22Rv1 (cell line): ENCODE data around the gene PSKH1.

Source experiments
- H3K27ac ChIP-seq: fragments of 450-650 bp; 2 replicates; pipeline ENCODE4 v1.5.1; 2017
- ZFX ChIP-seq: fragments of 450-650 bp; IDR thresholded peaks from 2 replicates; pipeline ENCODE4 v1.6.1; 2017; ENCODE audit warnings: antibody characterized with exemption, borderline replicate concordance
- TF ChIP-seq, protein P1 (sequence below): fragments of 450-650 bp; IDR thresholded peaks from 2 replicates; pipeline ENCODE4 v1.5.1; 2017; ENCODE audit warnings: mild to moderate bottlenecking

The PSKH1 gene

DNA sequence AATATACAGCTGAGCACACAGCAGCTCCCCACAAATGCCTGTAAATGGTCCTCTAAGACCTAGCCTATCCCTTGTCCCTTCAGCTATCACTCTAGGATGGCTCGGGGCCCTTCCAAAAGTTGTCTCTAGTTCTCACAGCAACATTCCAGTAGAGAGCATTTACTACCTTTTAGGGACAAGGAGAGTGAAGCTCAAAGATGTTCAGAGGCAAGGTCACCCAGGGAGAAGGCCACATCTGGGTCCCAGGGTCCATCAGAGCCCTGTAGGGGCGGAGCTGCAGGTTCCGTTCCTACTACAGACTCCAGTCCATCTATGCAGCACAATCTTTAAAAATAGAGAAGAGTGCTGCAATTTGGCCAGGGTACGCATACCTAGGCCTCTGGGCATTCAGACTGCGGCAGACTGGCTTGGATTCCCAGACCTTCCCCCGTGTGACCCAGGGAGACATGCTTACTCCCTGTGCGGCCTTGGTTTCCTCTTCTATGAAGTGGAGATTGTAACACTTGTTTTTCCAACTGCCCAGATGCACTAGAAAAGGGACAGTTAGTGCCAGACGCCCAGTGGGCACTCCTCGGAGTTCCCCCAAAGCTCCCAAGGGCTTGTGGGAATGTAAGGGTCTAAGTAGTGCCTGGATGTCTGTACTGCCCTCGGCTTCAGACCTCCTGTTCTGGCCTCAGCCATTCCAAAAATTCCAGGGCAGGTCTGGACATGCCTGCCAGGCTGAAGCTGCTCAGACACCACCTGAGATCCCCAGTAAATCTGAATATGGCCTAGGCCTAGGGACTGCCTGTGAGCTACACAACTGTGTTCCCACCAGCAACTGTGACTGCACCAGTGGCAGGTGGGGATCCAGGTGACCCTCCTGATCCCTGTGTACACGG lies 72.9 kb downstream of the PSKH1 start:
- no peak for TF ChIP-seq ZFX
- TF ChIP-seq, protein P1, sequence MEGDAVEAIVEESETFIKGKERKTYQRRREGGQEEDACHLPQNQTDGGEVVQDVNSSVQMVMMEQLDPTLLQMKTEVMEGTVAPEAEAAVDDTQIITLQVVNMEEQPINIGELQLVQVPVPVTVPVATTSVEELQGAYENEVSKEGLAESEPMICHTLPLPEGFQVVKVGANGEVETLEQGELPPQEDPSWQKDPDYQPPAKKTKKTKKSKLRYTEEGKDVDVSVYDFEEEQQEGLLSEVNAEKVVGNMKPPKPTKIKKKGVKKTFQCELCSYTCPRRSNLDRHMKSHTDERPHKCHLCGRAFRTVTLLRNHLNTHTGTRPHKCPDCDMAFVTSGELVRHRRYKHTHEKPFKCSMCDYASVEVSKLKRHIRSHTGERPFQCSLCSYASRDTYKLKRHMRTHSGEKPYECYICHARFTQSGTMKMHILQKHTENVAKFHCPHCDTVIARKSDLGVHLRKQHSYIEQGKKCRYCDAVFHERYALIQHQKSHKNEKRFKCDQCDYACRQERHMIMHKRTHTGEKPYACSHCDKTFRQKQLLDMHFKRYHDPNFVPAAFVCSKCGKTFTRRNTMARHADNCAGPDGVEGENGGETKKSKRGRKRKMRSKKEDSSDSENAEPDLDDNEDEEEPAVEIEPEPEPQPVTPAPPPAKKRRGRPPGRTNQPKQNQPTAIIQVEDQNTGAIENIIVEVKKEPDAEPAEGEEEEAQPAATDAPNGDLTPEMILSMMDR: no peak
- H3K27ac ChIP-seq: 0 out of 2 replicates have a peak overlapping the region, but pooled peaks have one; percentile 1

DNA sequence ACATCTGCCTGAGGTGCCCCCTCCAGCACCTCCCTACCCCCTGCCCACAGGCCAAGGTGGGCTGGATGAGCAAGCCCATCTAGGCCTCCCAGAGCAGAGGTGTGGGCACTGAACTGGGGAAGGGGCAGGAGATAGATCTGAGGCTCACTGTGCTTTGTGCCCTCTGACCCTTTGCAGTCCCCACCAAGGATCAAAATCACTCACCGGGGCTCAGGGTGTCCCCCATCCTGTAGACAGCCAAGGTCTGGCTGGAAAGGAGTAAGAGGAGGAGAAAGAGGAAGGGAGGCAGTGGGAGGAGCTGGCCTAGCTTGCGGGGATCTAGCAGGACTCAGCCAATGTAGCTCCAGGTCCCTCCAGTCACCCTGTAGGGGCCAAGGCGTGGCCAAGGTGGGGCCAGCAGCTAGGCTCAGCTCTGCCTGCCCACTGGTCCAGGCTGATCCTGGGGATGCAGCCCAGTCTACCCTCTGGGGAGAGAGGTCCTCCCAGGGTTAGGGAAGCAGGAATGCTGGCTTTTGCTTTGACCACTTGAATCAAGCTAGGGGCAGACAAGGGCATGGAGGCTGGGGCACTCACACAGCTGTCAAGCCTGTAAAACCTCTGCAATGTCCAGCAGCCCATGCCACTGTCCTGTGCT lies 73.6 kb downstream of the PSKH1 start:
- TF ChIP-seq ZFX: no peak
- TF ChIP-seq, protein P1: no peak

DNA sequence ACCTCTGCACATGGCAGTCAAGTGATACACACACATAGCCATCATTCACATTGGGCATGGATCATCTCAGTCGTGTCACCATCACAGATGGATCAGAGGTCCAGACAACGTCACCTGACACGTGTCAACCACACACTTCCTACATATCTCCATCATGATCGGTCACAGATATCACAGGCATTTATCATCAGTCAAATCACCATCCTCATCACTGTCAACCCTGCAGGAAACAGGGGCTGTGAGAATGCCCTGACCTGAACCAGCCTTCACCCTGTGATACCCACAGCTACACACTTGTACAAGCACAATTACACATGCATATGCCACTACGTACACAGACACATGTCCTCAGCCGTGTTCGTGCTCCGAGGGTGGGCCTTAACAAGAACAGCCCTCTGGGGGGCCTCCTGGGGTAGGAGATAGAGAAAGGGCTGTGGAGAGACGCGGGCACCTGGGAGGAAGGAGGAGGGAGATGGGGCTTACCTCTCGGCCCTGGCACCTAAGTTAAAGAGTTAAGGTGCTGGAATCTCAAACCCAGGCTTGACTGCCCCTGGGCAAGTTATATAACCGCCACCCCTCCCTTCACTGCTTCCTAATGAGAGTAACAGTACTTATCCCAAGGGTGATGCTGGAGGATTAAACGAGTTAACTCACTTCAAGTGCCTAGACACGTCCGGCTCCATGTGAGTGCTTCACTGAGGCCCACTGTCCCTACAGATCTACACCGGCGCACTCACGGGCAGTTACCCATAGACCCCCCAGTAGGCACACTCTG lies 74.3 kb downstream of the PSKH1 start:
- TF ChIP-seq ZFX: no peak
- TF ChIP-seq, protein P1: no peak
- H3K27ac ChIP-seq: peak overlapping the region; percentile 64

More for the DNA sequence above, 73.6 kb downstream of the PSKH1 start:
- 0 out of 2 replicates have a peak overlapping the region, but pooled peaks have one; percentile 1 for H3K27ac ChIP-seq

DNA sequence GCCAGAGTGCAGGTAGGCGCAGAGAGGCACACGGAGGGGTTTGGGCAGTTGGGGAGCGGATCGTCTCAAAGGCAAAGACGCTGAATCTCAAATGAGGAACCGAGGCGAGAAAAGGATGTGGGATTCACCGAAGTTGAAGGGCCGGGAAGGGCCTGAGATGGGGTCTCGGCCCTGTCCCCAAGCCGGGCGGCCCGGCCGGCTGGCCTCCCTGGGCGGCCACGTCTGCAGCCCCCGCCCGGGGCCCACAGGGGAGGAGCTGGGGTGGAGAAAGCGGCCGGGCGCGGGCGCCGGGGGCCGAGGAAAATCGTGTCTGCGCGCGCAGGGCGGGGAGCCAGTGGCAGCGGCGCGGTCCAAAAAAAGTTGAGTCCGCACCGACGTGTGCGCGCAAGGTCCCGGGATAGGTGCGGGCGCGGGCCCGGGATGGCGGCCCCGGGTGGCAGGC lies 74.9 kb downstream of the PSKH1 start:
- no peak for TF ChIP-seq ZFX
- TF ChIP-seq, protein P1: no peak
- H3K27ac ChIP-seq: peak overlapping the region; percentile 64

DNA sequence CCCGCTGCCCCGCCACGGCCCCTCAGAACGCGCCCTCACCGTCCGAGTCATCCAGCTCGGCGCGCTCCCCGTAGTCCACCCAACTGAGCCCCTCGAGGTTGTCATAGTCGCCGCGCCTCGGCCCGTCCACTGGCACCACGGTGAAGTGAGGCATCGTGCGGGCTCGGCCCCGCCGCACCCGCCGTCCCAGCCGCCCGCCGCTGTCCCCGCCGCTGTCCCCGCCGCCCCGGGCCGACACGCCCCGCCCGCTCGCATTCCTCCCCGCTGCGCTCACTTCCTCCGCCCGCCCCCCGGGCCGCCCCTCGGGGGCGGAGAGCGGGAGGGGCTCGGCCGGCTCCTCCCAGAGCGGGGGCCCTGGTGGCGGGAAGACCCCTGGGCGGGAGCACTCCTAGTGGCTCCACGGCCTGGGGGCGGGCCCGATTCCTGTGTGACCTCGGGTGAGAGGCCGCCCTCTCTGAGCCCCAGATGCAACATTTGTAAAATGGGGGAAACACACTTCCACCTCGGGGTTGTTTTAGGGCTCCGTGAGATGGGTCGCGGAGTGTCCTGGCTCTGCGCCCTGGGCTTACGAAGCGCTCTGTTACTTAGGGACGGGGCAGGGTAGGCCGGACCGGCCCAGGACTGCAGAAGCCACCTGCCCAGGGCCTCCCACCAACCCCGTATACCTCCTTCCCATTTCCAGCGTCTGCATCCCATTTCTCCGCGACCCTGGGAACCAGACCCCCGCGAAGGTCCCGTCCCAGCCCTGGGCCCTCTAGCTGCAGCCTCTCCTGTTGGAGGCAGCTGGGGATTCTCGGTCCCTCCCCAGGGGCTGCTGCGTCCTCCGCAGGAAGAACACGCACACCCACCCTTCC lies 75.6 kb downstream of the PSKH1 start, which contains the start of gene SLC12A4:
TSS of gene SLC12A4 (minus strand) at position 238 of the 854 bp plus-strand sequence. CDS start at position 154, 84 bp downstream.
- peak within 1 kb of the TSS; percentile 64 for H3K27ac ChIP-seq
- TF ChIP-seq ZFX: no peak
- TF ChIP-seq, protein P1: no peak
